NB4 (cell line): ENCODE data around the gene NBEAL1.

Source experiments
- CTCF ChIP-seq: IDR thresholded peaks from one replicate; pipeline ENCODE4 v1.5.1; 2012; ENCODE audit warnings: low read depth, low read length
- MYC ChIP-seq: IDR thresholded peaks from 2 replicates; pipeline ENCODE4 v1.6.1; 2011; ENCODE audit warnings: low read depth, low read length
- POLR2A ChIP-seq: IDR thresholded peaks from 2 replicates; pipeline ENCODE4 v1.6.1; 2011; ENCODE audit warnings: mild to moderate bottlenecking; ENCODE audit not compliant: insufficient read length; ENCODE audit errors: extremely low read depth
- TF ChIP-seq, protein P1 (sequence below): IDR thresholded peaks from 2 replicates; pipeline ENCODE4 v1.6.1; 2011; ENCODE audit warnings: low read depth, low read length

GRCh38 chr2:203175371-203175770 is 160.7 kb downstream of the NBEAL1 start:
- TF ChIP-seq POLR2A (no peak), CTCF (no peak), MYC (no peak)
- TF ChIP-seq, protein P1, sequence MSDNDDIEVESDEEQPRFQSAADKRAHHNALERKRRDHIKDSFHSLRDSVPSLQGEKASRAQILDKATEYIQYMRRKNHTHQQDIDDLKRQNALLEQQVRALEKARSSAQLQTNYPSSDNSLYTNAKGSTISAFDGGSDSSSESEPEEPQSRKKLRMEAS, result no peak
